ENCODE data around the gene EXOC1. TPM values are rescaled to one million over a fixed set of nuclear protein-coding genes. Genes with fewer than 3 reads are reported as not detected.

The EXOC1 gene
- total RNA-seq, 4 donors from 2014 or later: 14.8 to 22.3 (median 20.3) TPM

DNA sequence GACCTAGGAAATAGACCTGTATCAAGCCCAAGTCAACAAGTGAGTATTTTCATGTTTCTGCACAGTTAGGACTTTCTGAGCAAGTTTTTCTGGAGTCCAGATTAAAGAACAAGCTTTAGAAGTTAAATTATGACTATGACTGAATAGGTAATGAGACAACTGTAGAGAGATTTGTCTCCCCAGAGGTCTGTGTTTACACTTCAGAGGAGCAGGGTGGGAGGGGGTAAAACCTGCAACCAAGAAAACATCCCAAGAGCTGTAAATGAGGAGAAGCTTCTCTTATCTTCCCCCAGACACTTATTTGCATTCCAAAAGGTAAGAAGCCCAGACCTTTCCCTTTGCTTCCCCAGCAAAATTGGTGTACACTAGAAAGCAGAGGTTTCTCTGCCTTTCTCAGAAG is 73.2 kb downstream of the EXOC1 start:
- intact Hi-C loops (cut with DNase I; ENCODE audit: low total_unique reads): no loop called here
- Histone ChIP-seq H3K27me3 (no peaks in the 10 kb centered on the region), H3K4me3 (no peak overlapping the region), H3K4me1 (no peaks in the 10 kb centered on the region), H3K9me3 (no peaks in the 10 kb centered on the region), H3K36me3 (no peaks in the 10 kb centered on the region), H3K27ac (no peak overlapping the region)
- DNase-seq (no peak), ATAC-seq (no peak)
- in situ Hi-C loops (cut with MboI; ENCODE audit: low sequenced_read_pairs in 4 of 4): no loop called here
- TF ChIP-seq CTCF (IDR thresholded peaks at IDR 0.05 in 4 of 5, conservative IDR thresholded peaks at IDR 0.05 in 1 of 5) (no peak), POLR2A (IDR thresholded peaks at IDR 0.05) (no peak)

GRCh38 chr4:55927803-55928437 is 74.5 kb downstream of the EXOC1 start:
- TF ChIP-seq POLR2A (IDR thresholded peaks at IDR 0.05): no peak
- no peak for TF ChIP-seq CTCF (IDR thresholded peaks at IDR 0.05 in 4 of 5, conservative IDR thresholded peaks at IDR 0.05 in 1 of 5)
- no peaks in the 10 kb centered on the region for H3K36me3 ChIP-seq
- no peaks in the 10 kb centered on the region for H3K4me1 ChIP-seq
- DNase-seq: no peak
- H3K9me3 ChIP-seq: no peaks in the 10 kb centered on the region
- intact Hi-C loops (cut with DNase I; ENCODE audit: low total_unique reads) (no loop called here), in situ Hi-C loops (cut with MboI; ENCODE audit: low sequenced_read_pairs in 4 of 4) (no loop called here)
- H3K27ac ChIP-seq: no peak overlapping the region
- H3K4me3 ChIP-seq: no peak overlapping the region
- no peaks in the 10 kb centered on the region for H3K27me3 ChIP-seq
- no peak for ATAC-seq

- intact Hi-C loops (cut with DNase I; ENCODE audit: low total_unique reads): no loop called here
- no peak for ATAC-seq
- Histone ChIP-seq H3K27me3 (no peaks in the 10 kb centered on the region), H3K27ac (no peak overlapping the region), H3K9me3 (no peaks in the 10 kb centered on the region), H3K36me3 (no peaks in the 10 kb centered on the region), H3K4me1 (no peaks in the 10 kb centered on the region), H3K4me3 (no peak overlapping the region)
- in situ Hi-C loops (cut with MboI; ENCODE audit: low sequenced_read_pairs in 4 of 4): no loop called here
- TF ChIP-seq CTCF (IDR thresholded peaks at IDR 0.05 in 4 of 5, conservative IDR thresholded peaks at IDR 0.05 in 1 of 5) (no peak), POLR2A (IDR thresholded peaks at IDR 0.05) (no peak)
- no peak for DNase-seq
Observed at GRCh38 chr4:55928846-55929245, 75.4 kb downstream of the EXOC1 start.

DNA sequence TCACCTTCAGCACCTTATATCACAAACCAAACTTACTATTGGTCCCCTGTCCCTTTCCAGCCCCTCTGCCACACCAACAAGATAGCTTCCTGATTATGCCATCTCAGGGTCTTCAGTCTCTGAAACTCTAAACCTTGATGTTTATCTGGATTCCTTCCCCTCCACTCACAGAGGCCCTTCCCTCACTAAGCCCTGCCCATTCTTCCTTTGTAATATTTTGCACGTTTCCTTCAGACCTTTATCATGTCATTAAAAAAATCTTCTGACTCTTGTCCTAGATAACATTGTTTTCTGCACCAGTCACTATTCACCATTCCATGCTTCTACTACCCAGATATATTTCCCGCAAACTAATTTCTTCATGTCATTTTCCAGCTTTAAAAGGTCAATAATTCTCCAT is 77.6 kb downstream of the EXOC1 start:
- in situ Hi-C loops (cut with MboI; ENCODE audit: low sequenced_read_pairs in 4 of 4): no loop called here
- H3K27me3 ChIP-seq: no peaks in the 10 kb centered on the region
- DNase-seq: no peak
- intact Hi-C loops (cut with DNase I; ENCODE audit: low total_unique reads): no loop called here
- no peaks in the 10 kb centered on the region for H3K9me3 ChIP-seq
- no peak for ATAC-seq
- H3K27ac ChIP-seq: no peak overlapping the region
- no peaks in the 10 kb centered on the region for H3K4me1 ChIP-seq
- H3K4me3 ChIP-seq: no peak overlapping the region
- no peaks in the 10 kb centered on the region for H3K36me3 ChIP-seq
- TF ChIP-seq POLR2A (IDR thresholded peaks at IDR 0.05) (no peak), CTCF (IDR thresholded peaks at IDR 0.05 in 4 of 5, conservative IDR thresholded peaks at IDR 0.05 in 1 of 5) (no peak)

DNA sequence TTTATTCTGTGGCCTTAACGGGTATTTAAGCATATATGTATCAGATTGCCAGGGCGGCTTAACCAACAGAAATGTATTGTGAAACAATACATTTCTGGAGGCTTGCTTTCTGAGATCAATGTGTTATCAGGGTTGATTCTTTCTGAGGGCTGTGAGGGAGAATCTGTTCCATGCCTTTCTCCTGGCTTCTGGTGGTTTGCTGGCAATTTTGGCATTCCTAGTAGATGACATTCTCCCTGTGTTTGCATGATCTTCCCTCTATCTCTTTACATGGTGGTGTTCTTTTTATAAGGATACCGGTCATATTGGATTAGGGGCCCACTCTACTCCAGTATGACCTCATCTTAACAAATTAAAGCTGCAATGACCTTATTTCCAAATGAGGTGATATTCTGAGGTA is 78.4 kb downstream of the EXOC1 start:
- no peaks in the 10 kb centered on the region for H3K36me3 ChIP-seq
- no peak overlapping the region for H3K27ac ChIP-seq
- DNase-seq (no peak), ATAC-seq (no peak)
- H3K4me1 ChIP-seq: no peaks in the 10 kb centered on the region
- TF ChIP-seq POLR2A (IDR thresholded peaks at IDR 0.05): no peak
- no peak for TF ChIP-seq CTCF (IDR thresholded peaks at IDR 0.05 in 4 of 5, conservative IDR thresholded peaks at IDR 0.05 in 1 of 5)
- no peaks in the 10 kb centered on the region for H3K27me3 ChIP-seq
- intact Hi-C loops (cut with DNase I; ENCODE audit: low total_unique reads) (no loop called here), in situ Hi-C loops (cut with MboI; ENCODE audit: low sequenced_read_pairs in 4 of 4) (no loop called here)
- H3K4me3 ChIP-seq: no peak overlapping the region
- no peaks in the 10 kb centered on the region for H3K9me3 ChIP-seq
